Pancreas (tissue), 10 donors: ENCODE measurements around the gene TTLL6. TPM values are rescaled to one million over a fixed set of nuclear protein-coding genes. Genes with fewer than 3 reads are reported as not detected.

Experiments used
- ATAC-seq, 4 donors: fragments of 200-7000 bp; cut with Tn5 transposase; one replicate each; pipeline versions ENCODE4 v1.8.0 to v1.9.1; 2020; ENCODE audit warnings: mild to moderate bottlenecking in 4 of 4, moderate library complexity in 4 of 4
- DNase-seq, 6 donors: peaks; one replicate each; pipeline ENCODE4 v3.0.0-alpha.2; 2020
- FAIRE-seq: peaks from 2 replicates; lab custom pipeline; 2012; peaks lifted over from hg19 to GRCh38; lab: Jason Lieb, UNC
- H3K27ac ChIP-seq, 4 donors: fragments of 200-600 bp; sonication (generic); 1 replicate in 3 of 4; 2 replicates in 1 of 4; pipeline versions ENCODE4 v1.5.0 to v1.8.0; 2020
- H3K27me3 ChIP-seq, 4 donors: fragments of 200-600 bp; one replicate each; pipeline ENCODE4 v1.8.0; 2021
- H3K36me3 ChIP-seq, 3 donors: fragments of 200-600 bp; sonication (generic) in 1 of 3; one replicate each; pipeline versions ENCODE4 v1.5.0 to v1.8.0; 2020 to 2021
- H3K4me1 ChIP-seq, 3 donors: fragments of 200-600 bp; one replicate each; pipeline ENCODE4 v1.8.0; 2021
- H3K4me3 ChIP-seq, 4 donors: fragments of 200-600 bp; sonication (generic) in 2 of 4; one replicate each; pipeline versions ENCODE4 v1.5.0 to v1.8.0; 2020 to 2021
- H3K9me3 ChIP-seq, 4 donors: fragments of 200-600 bp; one replicate each; pipeline ENCODE4 v1.8.0; 2021
- WGBS, 2 donors: extraction: QIAGEN DNeasy Blood & Tissue Kit; methylation state at CpG; one replicate each; pipeline ENCODE4 v1.1.7; 2013; 5-methylcytosine and 5-hydroxymethylcytosine counted together
- intact Hi-C, 3 donors: fragments of 100-400 bp; cut with DNase I; formaldehyde crosslinking; loops; one replicate each; pipeline versions ENCODE4 v1.11.1 to v1.14.2; 2022
- polyA plus RNA-seq, 2 donors: library from polyadenylated mRNA; stranded (reverse); fragments of 200-250 nt; gene quantifications; one replicate each; pipeline ENCODE4 v1.2.3, GENCODE V29; 2013
- total RNA-seq, 6 donors: library from RNA; stranded (reverse); fragmentation: NEBNext Ultra II Directional in 4 of 6; extraction: Animal tissue kit (Norgen Biotek cat#: 25700) in 4 of 6; gene quantifications; one replicate each; pipeline versions ENCODE4 v1.2.1 to v1.2.4, GENCODE V29; 2021 to 2023
- TF ChIP-seq, protein P1 (sequence below), 4 donors: fragments of 200-600 bp; sonication (generic) in 3 of 4; IDR thresholded peaks; one replicate each; pipeline versions ENCODE4 v1.5.0 to v1.8.0; 2021; ENCODE audit warnings: antibody characterized with exemption in 4 of 4
- donor health status: healthy with polysubstance abuse.
- donor health status: DM: no; HTN: no; CAD: no; lungs with moderate emphysema.
- donor health status: DM: no; HTN: no; CAD: no.
- donor health status: control.
- donor health status: control.
- donor health status: Bipolar disorder and iron deficiency.
- donor health status: DM: yes; HTN: yes; CAD: no.
- donor health status: DM: no; HTN: no; CAD: no.
- donor health status: DM: no; HTN: no; CAD: no.
- donor health status: DM: yes; HTN: yes; CAD: no.

TTLL6 gene
- total and polyA plus RNA-seq, 8 donors = 0.40 to 6.0 (median 0.77) TPM

GRCh38 chr17:48722915-48723422 lies 94.1 kb downstream of the TTLL6 start, which contains the start of gene PRAC2:
Gene PRAC2, plus strand, starts transcription at chr17:48723185. Its CDS starts 1,226 bp downstream, at chr17:48724411.
- intact Hi-C loops = loop anchor here in 2 of 3 donors (10.0 kb wide), 2 partner anchors 162 to 312 kb away; no protein-coding TSS in a partner anchor
- Histone ChIP-seq H3K36me3 (no peaks in the 10 kb centered on the region), H3K27ac (no peak within 1 kb of the TSS), H3K27me3 (peaks cover 8 to 83% (median 26%) of the 10 kb centered on the region in 4 donors), H3K4me1 (peaks cover 0 to 5% (median 0%) of the 10 kb centered on the region in 3 donors), H3K4me3 (no peak within 1 kb of the TSS), H3K9me3 (no peaks in the 10 kb centered on the region)
- ATAC-seq (no peak), DNase-seq (no peak), FAIRE-seq (no peak)
- 5 to 8% methylated on average over 20 to 21 of the region's 21 CpGs for WGBS, 2 donors
- TF ChIP-seq, protein P1, sequence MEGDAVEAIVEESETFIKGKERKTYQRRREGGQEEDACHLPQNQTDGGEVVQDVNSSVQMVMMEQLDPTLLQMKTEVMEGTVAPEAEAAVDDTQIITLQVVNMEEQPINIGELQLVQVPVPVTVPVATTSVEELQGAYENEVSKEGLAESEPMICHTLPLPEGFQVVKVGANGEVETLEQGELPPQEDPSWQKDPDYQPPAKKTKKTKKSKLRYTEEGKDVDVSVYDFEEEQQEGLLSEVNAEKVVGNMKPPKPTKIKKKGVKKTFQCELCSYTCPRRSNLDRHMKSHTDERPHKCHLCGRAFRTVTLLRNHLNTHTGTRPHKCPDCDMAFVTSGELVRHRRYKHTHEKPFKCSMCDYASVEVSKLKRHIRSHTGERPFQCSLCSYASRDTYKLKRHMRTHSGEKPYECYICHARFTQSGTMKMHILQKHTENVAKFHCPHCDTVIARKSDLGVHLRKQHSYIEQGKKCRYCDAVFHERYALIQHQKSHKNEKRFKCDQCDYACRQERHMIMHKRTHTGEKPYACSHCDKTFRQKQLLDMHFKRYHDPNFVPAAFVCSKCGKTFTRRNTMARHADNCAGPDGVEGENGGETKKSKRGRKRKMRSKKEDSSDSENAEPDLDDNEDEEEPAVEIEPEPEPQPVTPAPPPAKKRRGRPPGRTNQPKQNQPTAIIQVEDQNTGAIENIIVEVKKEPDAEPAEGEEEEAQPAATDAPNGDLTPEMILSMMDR (IDR thresholded peaks at IDR 0.05) = no peak

DNA sequence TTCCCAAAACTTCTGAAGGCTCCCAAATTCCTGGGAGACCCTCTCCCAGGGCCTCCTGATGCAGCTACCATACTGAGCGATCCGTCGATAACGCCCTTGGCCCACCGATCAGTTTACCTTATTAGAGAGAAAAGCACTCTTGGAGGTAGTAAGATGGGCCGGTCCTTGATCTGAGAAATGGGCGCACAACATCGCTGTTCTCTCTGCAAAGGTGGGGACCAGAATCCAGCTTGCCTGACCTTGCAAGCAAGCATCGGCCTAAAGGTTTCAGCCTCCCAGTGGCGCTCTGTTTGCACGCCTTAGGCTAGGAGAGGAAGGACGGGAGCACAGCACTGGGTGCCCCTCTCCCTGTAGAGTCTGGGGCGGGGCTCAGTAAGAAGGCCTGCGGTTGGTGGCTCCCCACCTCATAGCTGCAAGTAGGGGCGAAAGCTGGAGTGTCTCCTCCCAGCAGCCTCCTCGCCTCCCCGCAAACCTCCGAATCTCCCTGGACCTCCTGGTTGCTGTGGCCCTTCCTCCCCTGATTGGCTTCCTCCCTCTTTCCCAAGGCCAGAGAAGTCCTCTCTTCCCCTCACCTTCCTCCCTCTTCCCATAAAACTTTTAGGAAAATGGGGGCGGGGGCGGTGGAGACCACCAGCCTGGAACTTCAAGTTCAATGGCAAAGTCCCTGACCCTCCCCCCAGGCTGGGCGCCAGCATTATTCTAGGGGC lies 94.7 kb downstream of the TTLL6 start, which contains the start of gene PRAC1:
Gene PRAC1, minus strand, starts transcription at position 318 of the 707 bp plus-strand sequence. Its CDS starts 126 bp downstream, at position 192.
- Histone ChIP-seq H3K36me3 (no peaks in the 10 kb centered on the region), H3K4me3 (no peak within 1 kb of the TSS), H3K27ac (no peak within 1 kb of the TSS), H3K9me3 (no peaks in the 10 kb centered on the region), H3K27me3 (peaks cover 8 to 83% (median 30%) of the 10 kb centered on the region in 4 donors), H3K4me1 (peaks cover 0 to 5% (median 0%) of the 10 kb centered on the region in 3 donors)
- FAIRE-seq (no peak), DNase-seq (no peak), ATAC-seq (no peak)
- intact Hi-C loops = loop anchor here in 2 of 3 donors (10.0 kb wide), 2 partner anchors 162 to 312 kb away; no protein-coding TSS in a partner anchor
- 9 to 13% methylated on average over 20 to 21 of the region's 21 CpGs for WGBS, 2 donors
- TF ChIP-seq, protein P1 (IDR thresholded peaks at IDR 0.05) = no peak

DNA sequence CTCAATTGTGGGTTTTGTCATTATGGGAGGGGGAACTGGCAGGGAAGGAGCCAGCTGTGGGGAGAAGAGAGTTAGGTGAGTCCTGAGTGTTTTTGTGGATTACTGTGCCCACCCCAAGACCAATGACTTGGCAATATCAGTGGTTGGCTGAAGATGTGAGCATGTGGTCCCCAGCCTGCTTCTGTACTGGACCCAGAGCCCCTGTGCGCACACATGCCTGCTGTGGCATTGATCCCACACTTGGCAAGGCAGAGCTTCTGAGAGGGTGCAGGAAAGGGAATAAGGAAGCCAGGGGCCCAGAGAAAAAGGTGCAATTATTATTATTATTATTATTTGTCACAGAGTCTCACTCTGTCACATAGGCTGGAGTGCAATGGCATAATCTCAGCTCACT lies 96.0 kb downstream of the TTLL6 start:
- TF ChIP-seq, protein P1 (IDR thresholded peaks at IDR 0.05) = no peak
- no peak overlapping the region for H3K4me3 ChIP-seq
- peaks cover 0 to 5% (median 0%) of the 10 kb centered on the region in 3 donors for H3K4me1 ChIP-seq
- H3K27me3 ChIP-seq = peaks cover 14 to 83% (median 26%) of the 10 kb centered on the region in 4 donors
- no peaks in the 10 kb centered on the region for H3K9me3 ChIP-seq
- FAIRE-seq (no peak), DNase-seq (no peak), ATAC-seq (no peak)
- intact Hi-C loops = loop anchor here in 2 of 3 donors (10.0 kb wide), 2 partner anchors 164 to 314 kb away; no protein-coding TSS in a partner anchor
- WGBS, 2 donors = 79 to 80% methylated on average over 1 of the region's 1 CpG
- no peak overlapping the region for H3K27ac ChIP-seq
- no peaks in the 10 kb centered on the region for H3K36me3 ChIP-seq

- H3K27me3 ChIP-seq = peaks cover 14 to 84% (median 23%) of the 10 kb centered on the region in 4 donors
- intact Hi-C loops = loop anchor here in 2 of 3 donors (10.0 kb wide), 2 partner anchors 164 to 314 kb away; no protein-coding TSS in a partner anchor
- ATAC-seq = no peak
Observed at GRCh38 chr17:48720266-48721008, 96.6 kb downstream of the TTLL6 start.

More at GRCh38 chr17:48720266-48721008, 96.6 kb downstream of the TTLL6 start:
- no peaks in the 10 kb centered on the region for H3K36me3 ChIP-seq
- H3K4me3 ChIP-seq = no peak overlapping the region
- peaks cover 0 to 5% (median 0%) of the 10 kb centered on the region in 3 donors for H3K4me1 ChIP-seq
- FAIRE-seq = no peak
- TF ChIP-seq, protein P1 (IDR thresholded peaks at IDR 0.05) = no peak
- no peak for DNase-seq
- H3K27ac ChIP-seq = no peak overlapping the region
- 33 to 35% methylated on average over 11 of the region's 11 CpGs for WGBS, 2 donors
- no peaks in the 10 kb centered on the region for H3K9me3 ChIP-seq
